Panc1 (cell line): ENCODE measurements around the gene PIP4K2A. TPM values are rescaled to one million over a fixed set of nuclear protein-coding genes. Genes with fewer than 3 reads are reported as not detected.

Experiments used
- ATAC-seq: fragments of 200-7000 bp; cut with Tn5 transposase; 2 replicates; pipeline ENCODE4 v1.9.1; 2020; ENCODE audit warnings: mild to moderate bottlenecking, moderate library complexity
- BruUV-seq: library from RNA; stranded (reverse); fragments of 400-500 nt; replicated peaks from 2 replicates; lab custom pipeline; 2021; lab: Mats Ljungman, UMichigan
- CTCF ChIA-PET: fragments of 300-600 bp; sonication (Branson Sonifier 250); formaldehyde crosslinking; loops from one replicate; lab custom pipeline; 2022; ENCODE audit warnings: antibody characterized with exemption; lab: Charles Lee
- POLR2A ChIA-PET: fragments of 300-600 bp; sonication (Branson Sonifier 250); formaldehyde crosslinking; loops from one replicate; lab custom pipeline; 2022; ENCODE audit warnings: antibody characterized with exemption; lab: Charles Lee
- DNase-seq: peaks from one replicate; pipeline ENCODE4 v3.0.0-alpha.2; 2010; ENCODE audit warnings: low read depth, low spot score
- H3K27ac ChIP-seq: 2 replicates; pipeline ENCODE4 v1.5.1; 2011; ENCODE audit warnings: mild to moderate bottlenecking, low read length, inconsistent platforms
- H3K27me3 ChIP-seq: fragments of 200-500 bp; sonication (Bioruptor generic); 2 replicates; pipeline ENCODE4 v1.6.0; 2014; ENCODE audit warnings: low read length, inconsistent platforms; ENCODE audit not compliant: control insufficient read depth, insufficient read depth
- H3K36me3 ChIP-seq: fragments of 200-500 bp; sonication (Bioruptor generic); 2 replicates; pipeline ENCODE4 v1.5.1; 2014; ENCODE audit warnings: inconsistent platforms, mild to moderate bottlenecking, low read length, moderate library complexity; ENCODE audit not compliant: control insufficient read depth, insufficient read depth
- H3K4me1 ChIP-seq: 2 replicates; pipeline ENCODE4 v1.5.1; 2011; ENCODE audit warnings: inconsistent platforms, mild to moderate bottlenecking, low read length, moderate library complexity; ENCODE audit not compliant: control insufficient read depth, insufficient read depth
- H3K4me3 ChIP-seq, 2 experiments: 2 replicates each; pipeline ENCODE4 v1.5.1; 2011 to 2012; ENCODE audit warnings: low read depth in 2 of 2, low read length in 2 of 2, mild to moderate bottlenecking in 2 of 2, inconsistent platforms in 1 of 2, moderate library complexity in 1 of 2
- H3K9me3 ChIP-seq: fragments of 200-500 bp; sonication (Bioruptor generic); 2 replicates; pipeline ENCODE4 v1.5.1; 2014; ENCODE audit warnings: low read depth, mild to moderate bottlenecking, inconsistent platforms, low read length, moderate library complexity; ENCODE audit not compliant: control insufficient read depth, insufficient read depth
- CTCF ChIP-seq: fragments of 450-650 bp; IDR thresholded peaks from 2 replicates; pipeline ENCODE4 v1.5.1; 2017; ENCODE audit warnings: mild to moderate bottlenecking
- POLR2AphosphoS5 ChIP-seq: IDR thresholded peaks from 2 replicates; pipeline ENCODE4 v1.6.1; 2012; ENCODE audit warnings: mild to moderate bottlenecking, low read depth, low read length, moderate library complexity
- REST ChIP-seq, 2 experiments: IDR thresholded peaks; 2 replicates each; pipeline ENCODE4 v1.6.1; 2011 to 2012; ENCODE audit warnings: low read depth in 2 of 2, control low read depth in 1 of 2, low read length in 1 of 2, mild to moderate bottlenecking in 1 of 2, moderate library complexity in 1 of 2; ENCODE audit not compliant: insufficient read depth in 1 of 2
- SIN3A ChIP-seq: IDR thresholded peaks from 2 replicates; pipeline ENCODE4 v1.6.1; 2012; ENCODE audit warnings: low read depth, mild to moderate bottlenecking, low read length, moderate library complexity, borderline replicate concordance; ENCODE audit not compliant: insufficient read depth
- TCF7L2 ChIP-seq: IDR thresholded peaks from 2 replicates; pipeline ENCODE4 v1.6.1; 2011; ENCODE audit warnings: mild to moderate bottlenecking, low read depth, low read length, inconsistent platforms
- in situ Hi-C: cut with HindIII; loops from 2 replicates; pipeline ENCODE4 v1.10.0; 2016; ENCODE audit warnings: low sequenced_read_pairs, low pct_unique_long_range_greater_than_20kb
- intact Hi-C: fragments of 100-400 bp; cut with micrococcal nuclease; formaldehyde crosslinking; loops from one replicate; pipeline ENCODE4 v1.10.0; 2022; ENCODE audit not compliant: unreplicated experiment
- total RNA-seq: library from RNA; stranded (reverse); gene quantifications from one replicate; pipeline ENCODE4 v1.2.1, GENCODE V29; 2021; ENCODE audit not compliant: unreplicated experiment

The PIP4K2A gene
- total RNA-seq, 1 experiment from 2014 or later, result 25.2 TPM

DNA sequence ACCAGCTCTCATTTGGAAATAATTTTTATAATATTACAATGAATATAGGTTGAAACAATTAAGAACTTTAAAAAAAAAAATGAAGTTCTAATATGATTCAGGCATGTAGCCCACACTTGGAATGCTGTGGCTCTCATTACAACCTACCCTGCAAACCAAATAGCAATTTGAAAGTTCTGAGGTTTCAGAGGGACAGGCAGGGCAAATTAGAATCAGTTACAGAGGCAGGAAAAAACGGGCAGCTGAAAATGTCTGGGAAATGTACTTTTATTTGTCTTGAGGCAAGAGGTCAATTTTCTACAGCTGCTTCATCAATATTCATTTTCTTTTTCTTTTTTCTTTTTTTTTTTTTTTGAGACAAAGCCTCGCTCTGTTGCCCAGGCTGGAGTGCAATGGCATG is 95.3 kb downstream of the PIP4K2A start:
- no peak for DNase-seq
- BruUV-seq, result no TSS peak
- CTCF ChIA-PET, result no interaction called here
- Histone ChIP-seq H3K4me1 (peaks cover 68% of the 10 kb centered on the region), H3K4me3 (no peak overlapping the region), H3K27me3 (no peaks in the 10 kb centered on the region), H3K27ac (peak overlapping the region; percentile 88), H3K9me3 (no peaks in the 10 kb centered on the region), H3K36me3 (no peaks in the 10 kb centered on the region)
- POLR2A ChIA-PET, result no interaction called here
- ATAC-seq, result no peak
- intact Hi-C loops (no loop called here), in situ Hi-C loops (no loop called here)
- TF ChIP-seq SIN3A, result no peak
- no peak for TF ChIP-seq CTCF
- no peak for TF ChIP-seq REST (IDR thresholded peaks at IDR 0.05; ENCODE audit: insufficient read depth in 1 of 2, low read depth in 2 of 2, low read length in 1 of 2)
- no peak for TF ChIP-seq TCF7L2
- no peak for TF ChIP-seq POLR2AphosphoS5

DNA sequence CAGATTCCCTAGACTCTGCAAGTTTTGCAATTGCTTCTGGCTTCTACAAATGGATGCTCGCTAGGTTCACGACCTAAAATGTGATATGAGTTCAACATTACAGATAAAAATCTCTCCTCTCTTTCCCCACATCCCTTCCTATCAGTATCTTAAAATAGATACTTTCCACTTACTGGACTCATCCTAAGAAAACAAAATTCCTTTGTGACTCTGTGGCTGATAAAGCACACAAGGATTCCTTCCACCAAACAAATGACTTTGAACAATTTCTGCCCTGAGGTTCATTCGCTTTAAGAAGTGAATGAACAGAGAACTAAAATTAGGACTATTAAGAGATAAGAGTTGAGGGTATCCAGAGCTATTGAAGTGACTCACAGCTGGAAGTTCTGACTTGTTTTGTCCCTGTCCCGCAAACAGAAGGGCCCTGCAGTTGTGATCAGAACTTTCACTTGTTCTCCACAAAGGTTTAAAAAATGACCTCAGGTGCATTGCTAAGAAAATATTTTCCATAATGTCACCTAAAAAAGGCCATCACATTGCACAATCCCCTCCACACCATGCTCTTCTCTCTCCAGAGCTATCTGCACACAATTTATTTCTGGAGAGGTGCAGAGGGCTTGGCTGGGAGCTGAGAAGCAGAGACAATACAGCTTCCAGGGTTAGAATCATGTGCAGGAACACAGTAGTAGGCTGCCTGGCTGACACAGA is 96.1 kb downstream of the PIP4K2A start:
- Histone ChIP-seq H3K36me3 (no peaks in the 10 kb centered on the region), H3K27ac (peak overlapping the region; percentile 52), H3K9me3 (no peaks in the 10 kb centered on the region), H3K4me3 (no peak overlapping the region), H3K27me3 (no peaks in the 10 kb centered on the region), H3K4me1 (peaks cover 59% of the 10 kb centered on the region)
- intact Hi-C loops, result no loop called here
- ChIA-PET POLR2A (no interaction called here), CTCF (no interaction called here)
- no TSS peak for BruUV-seq
- DNase-seq, result no peak
- in situ Hi-C loops, result no loop called here
- no peak for TF ChIP-seq CTCF
- TF ChIP-seq REST (IDR thresholded peaks at IDR 0.05; ENCODE audit: insufficient read depth in 1 of 2, low read depth in 2 of 2, low read length in 1 of 2), result no peak
- no peak for TF ChIP-seq TCF7L2
- TF ChIP-seq SIN3A, result no peak
- no peak for TF ChIP-seq POLR2AphosphoS5
- no peak for ATAC-seq
